ENCODE results near the gene LLGL1.
A peak's percentile ranks its signal among the peaks of the same experiment; 100 is the strongest.

The LLGL1 gene

DNA sequence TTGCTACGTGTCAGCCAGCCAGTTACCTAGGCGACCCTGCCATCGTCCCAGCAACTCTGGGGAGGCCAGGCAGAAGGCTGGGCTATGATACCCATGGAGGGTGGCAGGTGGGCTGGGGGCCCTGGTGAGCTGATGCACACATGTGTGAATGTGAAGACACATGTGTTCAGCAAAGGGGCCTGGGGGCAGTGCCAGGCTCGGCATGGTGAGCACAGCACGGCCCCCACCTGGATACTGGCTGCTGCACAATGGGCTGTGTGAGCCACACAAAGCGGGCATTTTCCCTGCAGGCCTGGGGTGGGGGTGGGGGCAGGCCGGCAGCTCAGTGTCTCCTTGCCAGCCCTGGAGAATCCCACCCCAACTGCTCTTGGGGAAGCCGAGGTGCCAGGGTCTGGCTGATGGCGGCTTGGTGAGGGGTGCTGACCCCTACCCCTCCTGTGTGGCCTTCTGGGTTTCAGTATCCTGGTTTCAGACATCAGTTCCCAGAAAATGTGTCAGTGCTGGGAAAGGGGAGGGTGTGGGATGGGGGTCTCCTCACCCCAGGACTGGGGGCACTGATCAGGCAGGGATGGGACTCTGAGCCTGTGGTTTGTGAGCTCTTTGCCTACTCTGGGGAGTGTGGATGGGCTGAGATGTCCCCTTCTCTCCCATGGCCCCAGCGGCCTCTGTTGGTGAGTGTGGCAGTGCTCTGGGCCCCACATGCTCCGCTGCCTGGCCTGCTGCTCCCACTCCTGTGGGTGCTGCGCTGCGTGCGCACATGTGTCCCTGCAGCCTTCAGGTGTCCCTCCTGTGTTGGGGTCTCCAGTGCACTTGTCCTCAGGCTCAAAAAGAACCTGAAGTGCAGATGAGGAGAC, 5.1 kb downstream of the LLGL1 start:
- DNase-seq: no peak

DNA sequence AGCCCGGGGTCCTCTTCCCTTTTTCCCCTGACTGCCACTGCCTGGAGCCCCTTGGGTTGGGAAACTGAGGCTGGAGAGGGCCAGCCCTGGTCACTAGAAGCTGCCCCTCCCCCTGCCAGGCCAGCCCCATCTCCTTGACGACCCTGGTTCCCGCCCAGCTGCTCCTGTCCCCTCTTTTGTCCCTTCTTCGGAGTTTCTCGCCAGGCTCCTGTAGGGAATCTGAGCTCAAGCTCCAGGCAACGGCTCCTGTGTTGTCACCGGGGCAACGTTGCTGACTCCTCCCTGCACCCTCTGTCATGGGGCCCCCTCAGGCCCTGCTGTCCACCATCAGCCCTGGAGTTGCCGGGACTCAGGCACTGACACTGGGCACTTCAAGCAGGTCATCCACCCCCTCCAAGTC, 5.7 kb downstream of the LLGL1 start:
- no peak for DNase-seq

DNA sequence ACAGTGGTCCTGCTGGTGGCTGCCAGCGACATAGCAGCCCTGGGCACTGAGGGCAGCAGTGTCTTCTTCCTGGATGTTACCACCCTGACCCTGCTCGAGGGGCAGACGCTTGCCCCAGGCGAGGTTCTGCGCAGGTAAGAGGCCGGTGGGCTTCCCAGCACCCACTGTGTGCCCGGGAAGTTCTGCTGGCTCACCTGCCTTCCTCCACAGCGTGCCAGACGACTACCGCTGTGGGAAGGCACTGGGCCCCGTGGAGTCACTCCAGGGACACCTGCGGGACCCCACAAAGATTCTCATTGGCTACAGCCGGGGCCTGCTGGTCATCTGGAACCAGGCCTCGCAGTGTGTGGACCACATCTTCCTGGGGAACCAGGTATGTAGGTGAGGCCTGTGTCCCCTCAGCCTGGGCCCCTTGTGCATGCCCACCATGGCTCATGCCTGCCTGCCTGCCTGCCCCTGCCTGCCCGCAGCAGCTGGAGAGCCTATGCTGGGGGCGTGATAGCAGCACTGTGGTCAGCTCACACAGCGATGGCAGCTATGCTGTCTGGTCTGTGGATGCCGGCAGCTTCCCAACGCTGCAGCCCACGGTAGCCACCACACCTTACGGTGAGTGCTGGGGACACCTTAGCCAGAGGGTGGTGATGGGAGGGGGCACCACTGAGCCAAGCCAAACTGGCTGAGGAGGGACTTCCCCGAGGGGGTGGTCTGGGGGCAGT, 8.5 kb downstream of the LLGL1 start:
- DNase-seq: no peak

DNA sequence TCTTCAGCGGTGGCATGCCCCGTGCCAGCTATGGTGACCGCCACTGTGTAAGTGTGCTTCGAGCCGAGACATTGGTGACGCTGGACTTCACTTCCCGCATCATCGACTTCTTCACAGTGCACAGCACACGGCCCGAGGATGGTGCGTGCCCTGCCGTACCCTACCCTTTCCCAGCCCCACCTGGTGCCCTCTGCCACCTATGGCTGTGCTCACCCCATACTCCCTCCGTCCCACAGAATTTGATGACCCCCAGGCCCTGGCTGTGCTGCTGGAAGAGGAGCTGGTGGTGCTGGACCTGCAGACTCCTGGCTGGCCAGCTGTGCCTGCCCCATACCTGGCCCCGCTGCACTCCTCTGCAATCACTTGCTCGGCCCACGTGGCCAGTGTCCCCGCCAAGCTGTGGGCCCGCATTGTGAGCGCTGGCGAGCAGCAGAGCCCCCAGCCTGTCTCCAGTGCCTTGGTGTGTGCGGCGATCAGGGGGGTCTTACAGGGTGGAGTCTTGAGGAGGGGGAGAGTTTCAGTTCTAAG, 9.5 kb downstream of the LLGL1 start:
- no peak for DNase-seq

DNA sequence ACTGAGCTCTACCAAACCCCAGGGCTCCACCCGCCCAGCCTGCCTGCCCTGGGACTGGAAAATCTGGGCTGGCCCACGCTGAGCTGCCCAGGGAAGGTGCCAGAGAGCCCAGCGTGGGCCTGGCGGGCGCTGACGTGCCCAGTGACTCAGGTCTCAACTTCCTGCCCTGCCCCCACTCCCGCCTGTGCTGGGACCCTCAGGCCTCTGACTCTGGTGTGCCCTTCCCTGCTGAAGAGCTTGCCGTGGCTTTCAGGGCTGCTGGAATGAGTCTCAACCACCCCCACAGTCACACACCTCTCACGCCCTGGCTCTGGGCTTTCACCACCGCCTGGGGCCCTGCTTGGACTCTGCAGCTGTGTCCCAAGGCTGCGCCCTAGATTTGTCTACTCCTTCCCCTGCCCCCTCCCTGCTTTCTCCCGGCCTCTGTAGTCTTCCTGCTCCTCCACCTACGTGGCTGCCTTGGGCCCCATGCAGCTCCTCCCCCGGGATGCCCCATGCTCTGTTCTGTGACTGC, 10.4 kb downstream of the LLGL1 start:
- peak; percentile 31 for DNase-seq

DNA sequence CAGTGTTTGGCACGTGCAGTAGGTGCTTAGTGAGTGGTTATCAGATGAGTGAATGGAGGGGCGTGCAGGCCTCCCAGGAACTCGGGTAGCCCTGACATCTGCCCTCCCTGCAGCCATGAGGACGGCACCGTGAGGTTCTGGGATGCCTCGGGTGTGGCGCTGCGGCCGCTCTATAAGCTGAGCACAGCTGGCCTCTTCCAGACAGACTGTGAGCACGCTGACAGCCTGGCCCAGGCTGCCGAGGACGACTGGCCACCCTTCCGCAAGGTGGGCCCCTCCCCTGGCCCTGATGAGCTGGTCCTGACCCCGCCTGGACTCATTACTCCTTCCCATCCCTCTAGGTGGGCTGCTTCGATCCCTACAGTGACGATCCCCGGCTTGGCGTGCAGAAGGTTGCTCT, 11.1 kb downstream of the LLGL1 start:
- no peak for DNase-seq

DNA sequence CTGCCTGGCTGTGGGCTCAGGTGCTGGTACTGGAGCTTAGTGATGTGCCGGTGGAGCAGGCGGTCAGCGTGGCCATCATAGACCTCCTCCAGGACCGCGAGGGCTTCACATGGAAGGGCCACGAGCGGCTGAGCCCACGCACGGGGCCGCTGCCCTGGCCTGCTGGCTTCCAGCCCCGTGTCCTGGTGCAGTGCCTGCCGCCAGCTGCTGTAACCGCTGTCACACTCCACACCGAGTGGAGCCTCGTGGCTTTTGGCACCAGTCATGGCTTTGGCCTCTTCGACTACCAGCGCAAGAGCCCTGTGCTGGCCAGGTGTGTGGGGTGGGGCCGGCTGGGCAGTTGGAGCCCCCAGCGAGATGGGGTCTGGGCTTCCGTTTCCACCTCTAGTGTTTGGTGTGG, 12.0 kb downstream of the LLGL1 start:
- DNase-seq: no peak

DNA sequence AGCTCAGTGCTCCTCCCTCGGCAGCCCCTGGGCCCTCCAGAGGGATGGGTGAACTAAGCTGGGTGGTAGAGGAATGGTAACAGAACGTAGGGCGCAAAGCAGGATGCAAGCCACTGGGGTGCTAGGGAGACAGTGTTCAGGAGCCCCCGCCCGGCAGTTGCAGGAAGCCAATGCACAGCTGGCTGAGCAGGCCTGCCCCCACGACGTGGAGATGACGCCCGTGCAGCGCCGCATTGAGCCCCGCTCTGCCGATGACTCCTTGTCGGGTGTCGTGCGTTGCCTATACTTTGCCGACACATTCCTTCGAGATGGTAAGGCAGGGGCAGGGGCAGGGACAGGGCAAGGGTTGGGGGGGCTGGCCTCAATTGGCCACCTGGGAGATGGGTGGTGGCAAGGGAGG, 12.9 kb downstream of the LLGL1 start:
- DNase-seq: no peak

DNA sequence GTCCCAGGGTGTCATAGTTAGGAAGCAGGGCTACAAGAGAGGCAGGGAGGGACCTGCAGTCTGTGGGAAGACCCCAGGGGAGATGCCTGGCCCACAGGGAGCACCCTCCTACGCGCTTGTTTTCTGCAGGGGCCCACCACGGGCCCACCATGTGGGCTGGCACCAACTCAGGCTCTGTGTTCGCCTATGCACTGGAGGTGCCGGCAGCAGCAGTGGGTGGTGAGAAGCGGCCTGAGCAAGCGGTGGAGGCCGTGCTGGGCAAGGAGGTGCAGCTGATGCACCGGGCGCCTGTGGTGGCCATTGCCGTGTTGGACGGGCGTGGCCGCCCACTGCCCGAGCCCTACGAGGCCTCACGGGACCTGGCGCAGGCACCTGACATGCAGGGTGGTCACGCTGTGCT, 15.0 kb downstream of the LLGL1 start:
- DNase-seq: no peak

DNA sequence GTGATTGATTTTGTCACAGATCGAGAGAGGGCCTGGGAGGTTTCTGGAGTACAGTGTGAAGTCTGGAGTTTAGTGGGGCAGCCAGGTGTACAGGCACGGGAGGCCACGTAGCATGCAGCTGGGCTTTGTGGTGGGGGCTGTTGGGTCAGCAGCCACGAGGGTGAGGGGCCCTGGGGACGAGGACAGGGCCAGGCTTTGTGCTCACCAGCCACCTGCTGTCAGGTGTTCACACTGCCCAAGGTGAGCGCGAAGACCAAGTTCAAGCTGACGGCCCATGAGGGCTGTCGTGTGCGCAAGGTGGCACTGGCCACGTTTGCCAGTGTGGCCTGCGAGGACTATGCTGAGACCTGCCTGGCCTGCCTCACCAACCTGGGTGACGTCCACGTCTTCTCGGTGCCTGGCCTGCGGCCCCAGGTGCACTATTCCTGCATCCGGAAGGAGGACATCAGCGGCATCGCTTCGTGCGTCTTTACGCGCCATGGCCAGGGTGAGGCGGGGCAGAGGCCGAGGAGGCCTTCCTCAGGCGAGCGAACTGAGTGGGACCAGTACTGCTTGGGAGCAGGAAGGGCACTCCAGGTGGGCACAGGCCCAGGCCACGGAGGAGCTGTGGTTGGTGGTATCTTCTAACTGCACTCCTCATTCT, 15.9 kb downstream of the LLGL1 start:
- no peak for DNase-seq

DNA sequence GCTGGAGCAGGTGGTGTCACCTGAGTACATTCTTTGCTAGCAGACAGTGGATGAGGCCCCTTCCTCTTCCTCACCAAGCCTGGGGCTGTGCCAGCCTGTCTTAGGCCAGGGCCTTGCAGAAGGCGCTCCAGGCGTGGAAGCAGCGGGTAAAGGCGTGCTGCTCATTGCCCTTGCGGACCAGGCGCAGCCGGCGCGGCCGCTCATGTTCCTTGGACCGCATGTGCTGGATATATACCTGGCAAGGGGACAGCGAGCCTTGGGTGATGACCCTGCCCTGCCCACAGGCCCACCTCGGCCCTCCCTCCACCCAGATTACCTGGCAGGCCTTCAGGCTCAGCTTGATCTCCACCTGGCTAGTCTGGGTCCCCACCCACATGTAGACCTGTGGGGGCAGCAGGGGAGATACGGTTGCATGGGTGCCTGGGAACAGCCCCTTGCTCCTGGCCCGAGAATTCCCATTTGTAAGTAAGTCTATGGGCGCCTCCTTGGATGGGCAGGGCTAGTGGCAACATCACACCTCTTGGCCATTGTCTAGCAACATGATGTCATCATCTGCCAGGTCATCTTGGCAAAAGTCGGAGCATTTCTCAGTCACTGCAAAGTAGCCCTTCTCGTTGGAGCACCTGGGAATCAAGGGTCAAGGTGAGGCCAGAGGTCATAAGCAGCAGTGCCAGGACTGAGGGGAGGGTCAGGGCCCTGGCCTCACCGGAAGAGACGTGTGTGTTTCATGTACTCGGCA, 19.8 kb downstream of the LLGL1 start:
- no peak for DNase-seq

DNA sequence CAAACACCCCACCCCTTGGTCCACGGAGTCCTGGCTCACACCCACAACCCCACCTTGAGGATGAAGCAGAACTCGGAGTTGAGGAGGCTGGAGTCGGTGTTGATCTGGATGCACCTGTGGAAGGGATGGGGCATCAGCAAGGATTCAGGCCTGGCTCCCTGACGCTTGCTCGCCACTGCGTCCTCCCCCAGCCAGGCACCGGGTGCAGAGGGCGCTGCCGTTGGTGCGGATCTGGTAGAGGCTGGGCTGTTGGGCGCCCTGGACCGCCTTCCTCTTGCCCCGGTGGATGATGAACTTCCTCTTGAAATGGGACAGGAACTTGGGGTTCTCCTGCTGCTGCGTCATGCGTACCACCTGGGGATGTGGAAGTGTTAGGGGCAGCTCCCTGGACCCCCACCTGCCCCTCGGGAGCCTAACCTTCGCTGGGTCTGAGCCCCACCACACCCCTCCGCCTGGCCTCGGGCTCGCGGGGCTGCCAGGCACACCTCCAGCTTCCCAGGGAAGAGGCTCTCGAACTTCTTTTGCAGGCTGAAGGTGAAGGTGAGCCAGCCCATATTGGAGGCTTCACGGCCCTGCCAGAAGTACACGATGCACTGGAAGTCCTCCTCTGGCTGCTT, 20.8 kb downstream of the LLGL1 start:
- DNase-seq: no peak

DNA sequence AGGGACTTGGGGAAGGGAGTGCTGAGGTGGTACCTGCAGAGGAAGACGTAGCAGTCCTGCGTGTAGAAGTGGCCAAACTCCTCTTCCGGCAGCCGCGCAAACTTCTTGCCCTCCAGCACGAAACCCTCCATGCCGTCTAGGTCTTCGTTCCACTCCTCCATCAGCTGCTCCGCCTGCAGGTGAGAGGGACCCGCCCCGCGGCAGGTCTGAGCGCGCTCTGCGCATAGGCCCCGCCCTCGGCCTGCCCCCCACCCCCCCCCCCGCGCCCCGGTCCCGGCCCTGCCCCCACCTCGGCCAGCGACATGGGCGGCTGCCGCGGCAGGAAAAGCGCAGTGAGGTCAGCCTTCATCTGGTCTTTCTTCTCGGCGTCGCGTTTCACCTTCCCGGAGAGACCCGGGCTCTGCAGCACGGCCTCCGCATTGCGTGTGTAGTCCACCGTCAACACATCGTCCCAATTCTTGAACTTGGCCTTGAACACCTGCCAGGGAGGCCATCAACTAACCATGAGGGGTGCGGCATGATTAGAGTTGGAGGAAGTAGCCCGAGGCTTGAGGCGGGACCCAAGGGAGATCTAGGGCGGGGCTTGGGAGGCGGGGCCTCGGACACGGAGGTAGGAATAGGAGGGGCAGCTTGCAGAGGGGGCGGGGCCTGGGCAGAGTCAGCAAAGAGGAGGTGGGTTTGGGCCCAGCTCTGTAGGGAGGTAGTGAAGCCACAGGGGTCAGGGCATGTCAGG, 21.6 kb downstream of the LLGL1 start:
- DNase-seq: peak; percentile 37

DNA sequence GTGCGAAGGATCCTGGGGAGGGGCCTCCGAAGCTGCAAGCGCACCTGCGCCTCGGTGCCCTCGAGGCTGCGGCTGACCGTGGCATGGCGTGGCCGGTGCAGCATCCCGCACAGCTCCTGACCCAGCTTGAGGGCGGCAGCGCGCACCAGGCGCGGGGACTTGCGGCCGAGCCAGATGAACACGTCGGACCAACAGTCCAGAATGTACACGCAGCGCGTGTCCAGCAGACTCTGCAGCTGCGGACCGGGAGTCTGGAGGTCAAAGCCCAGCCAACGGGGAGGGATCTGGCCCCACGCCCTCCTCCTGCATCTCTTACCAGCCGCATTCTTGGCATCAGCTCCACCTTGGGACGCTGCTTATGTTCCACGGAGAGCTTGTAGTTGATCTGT, 22.2 kb downstream of the LLGL1 start:
- no peak for DNase-seq

DNA sequence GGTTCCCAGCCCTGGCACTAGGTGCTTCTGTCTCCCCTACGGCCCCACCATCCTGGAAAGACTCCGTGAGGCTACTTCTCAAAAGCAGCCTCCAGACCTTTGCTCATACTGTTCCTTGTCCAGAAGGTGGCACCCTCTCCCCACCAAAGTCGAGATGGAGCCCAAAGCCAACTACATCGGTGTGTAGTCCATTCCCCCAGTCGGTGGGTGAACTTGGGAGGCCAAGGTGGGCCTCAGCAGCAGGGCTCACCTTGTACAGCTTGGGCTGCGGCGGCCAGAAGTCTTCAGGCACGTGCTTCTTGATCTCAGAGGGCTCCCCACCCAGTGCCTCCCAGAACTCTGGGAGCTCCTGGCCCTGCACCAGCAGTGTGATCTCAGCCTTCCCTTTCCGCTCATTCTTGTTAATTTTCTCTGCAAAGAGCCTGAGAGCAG, 22.9 kb downstream of the LLGL1 start:
- DNase-seq: peak; percentile 70

DNA sequence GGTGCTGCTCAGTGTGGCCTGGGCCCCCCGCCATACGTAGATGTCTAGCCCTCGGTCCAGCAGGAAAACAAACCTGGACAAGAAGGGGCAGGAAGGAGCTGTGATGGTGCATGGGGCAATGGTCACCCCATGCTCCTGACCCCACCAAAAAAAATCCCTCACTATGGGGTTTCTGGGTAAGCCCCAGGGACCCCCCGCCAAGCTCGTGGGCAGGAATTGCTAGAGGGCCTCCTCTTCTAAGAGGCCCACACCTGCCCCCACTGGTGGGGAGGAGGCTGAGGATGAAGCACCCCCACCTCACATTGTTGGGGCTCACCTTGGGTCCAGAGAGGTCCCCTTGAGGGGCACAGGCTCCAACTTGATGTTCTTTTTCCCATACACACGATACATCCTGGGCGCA, 23.4 kb downstream of the LLGL1 start:
- no peak for DNase-seq

DNA sequence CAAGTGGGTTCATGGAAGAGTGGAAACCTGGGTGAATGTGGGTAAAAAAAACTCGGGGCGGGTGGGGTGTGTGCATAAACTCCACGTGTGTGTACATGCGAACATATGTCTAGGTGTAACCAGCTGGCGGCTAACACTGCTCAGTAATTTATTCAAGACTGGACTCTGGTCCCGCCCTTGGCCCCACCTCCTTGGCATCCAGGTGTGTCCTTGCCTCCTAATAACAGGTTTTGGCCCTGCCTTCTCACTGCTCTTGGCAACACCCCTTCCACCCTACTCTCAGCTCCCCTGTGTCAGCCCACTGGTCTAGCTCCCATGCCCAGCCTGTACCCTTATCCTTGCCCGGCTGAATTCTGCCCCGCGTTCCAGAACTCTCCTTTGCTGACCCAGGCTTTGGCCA, 24.8 kb downstream of the LLGL1 start:
- DNase-seq: no peak

DNA sequence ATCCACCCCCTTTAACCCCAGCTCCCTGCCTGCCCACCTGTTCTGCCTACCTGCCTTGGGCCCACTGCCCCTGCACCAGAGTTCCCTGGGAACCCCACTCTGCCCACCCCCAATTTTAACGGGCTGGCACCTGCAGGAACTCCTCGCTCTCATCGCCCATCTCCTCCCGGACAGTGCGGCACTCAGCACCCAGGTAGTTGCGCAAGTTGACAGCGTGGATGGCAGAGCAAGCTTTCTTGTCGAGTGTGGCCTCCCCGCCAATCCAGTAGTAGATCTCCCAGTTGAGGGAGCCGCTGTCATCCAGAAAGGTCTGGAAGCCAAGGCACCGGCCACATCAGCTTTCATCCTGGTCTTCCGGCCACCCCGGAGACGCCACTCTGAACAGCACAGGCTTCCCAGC, 25.3 kb downstream of the LLGL1 start:
- DNase-seq: no peak

DNA sequence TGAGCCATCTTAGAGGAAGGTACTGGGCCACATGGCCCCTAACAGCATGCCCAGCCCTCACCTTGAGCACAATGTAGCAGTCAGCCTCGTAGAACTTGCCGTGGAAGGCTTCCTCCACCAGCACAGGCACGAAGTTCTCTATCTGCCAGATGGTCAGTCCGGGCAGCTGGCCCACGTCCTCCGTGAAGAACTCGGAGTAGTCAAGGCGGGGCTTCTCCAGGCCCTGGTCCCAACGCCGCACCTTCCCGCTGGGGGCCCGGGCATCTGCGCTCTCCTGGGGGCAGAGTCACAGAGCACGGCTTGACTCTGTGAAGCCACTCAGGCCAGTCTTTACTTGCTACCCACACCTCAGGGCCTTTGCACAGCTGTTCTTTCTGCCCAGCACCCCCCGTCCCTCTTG, 25.8 kb downstream of the LLGL1 start:
- DNase-seq: no peak

DNA sequence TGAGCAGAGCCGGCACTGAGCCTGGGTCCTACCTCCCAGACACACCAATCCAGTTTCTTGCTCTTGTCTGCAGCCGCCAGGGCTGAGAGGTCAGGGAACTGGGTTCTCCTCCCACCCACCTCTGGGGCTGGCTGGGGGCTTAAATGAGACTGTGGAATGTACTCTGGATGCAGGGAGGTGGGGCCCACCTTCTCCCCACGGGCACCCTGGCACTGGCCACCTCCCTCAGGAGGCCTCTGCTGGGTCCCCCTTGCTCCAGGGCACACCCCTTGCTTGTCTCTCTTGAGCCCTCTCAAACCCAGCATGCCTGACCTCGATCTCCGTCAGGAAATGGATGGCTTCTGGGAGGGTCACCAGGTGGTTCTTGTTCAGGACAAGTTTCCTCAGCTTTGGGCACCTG, 26.7 kb downstream of the LLGL1 start:
- no peak for DNase-seq

DNA sequence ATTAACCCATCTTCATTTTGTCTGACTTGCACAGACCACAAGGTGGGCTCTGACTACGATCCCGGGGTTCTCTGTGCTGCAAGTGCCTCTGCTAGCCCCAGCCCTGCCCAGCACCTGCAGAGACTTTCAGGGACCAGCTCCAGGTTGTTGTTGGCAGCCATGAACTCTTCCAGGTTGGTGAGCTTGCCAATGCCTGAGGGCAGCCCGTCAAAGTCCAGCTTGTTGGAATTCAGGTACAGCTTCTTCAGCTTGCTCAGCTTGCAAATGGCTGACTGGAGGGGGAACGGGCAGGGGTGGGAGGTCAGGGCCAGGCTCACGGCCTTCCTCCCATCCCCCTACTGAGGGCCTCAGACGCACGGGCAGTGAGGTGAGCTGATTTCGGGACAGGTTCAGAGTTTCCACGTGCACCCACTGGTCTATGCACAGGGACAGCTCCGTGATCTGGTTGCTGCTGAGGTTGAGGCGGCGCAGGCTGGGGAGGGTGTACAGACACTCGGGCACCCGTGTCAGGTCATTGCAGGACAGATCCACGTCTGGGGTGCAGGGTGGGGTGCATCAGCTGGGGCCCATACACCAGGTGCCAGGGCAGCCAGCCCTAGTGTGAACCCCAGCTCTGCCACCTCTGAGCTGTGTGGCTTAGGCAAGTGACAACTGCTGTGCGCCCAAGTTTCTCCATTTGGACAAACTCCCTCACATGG, 27.9 kb downstream of the LLGL1 start:
- no peak for DNase-seq

Data from fibroblast of skin of back (primary cell).